ENCODE results near the gene MSN. TPM values are rescaled to one million over a fixed set of nuclear protein-coding genes. Genes with fewer than 3 reads are reported as not detected.
A peak's percentile ranks its signal among the peaks of the same experiment; 100 is the strongest.

The MSN gene
- total RNA-seq, 4 donors from 2014 or later: 40.0 to 73.8 (median 60.4) TPM

- no peaks in the 10 kb centered on the region for H3K27me3 ChIP-seq
- intact Hi-C loops (cut with DNase I; ENCODE audit: low total_unique reads) (no loop called here), in situ Hi-C loops (cut with MboI; ENCODE audit: low pct_ligation_motif_present in 1 of 4, low pct_unique_long_range_greater_than_20kb in 1 of 4, low sequenced_read_pairs in 3 of 4) (no loop called here)
- H3K27ac ChIP-seq: peak overlapping the region; percentile 56 to 74 (median 64)
- H3K4me3 ChIP-seq: no peak overlapping the region
- peaks cover 0 to 42% (median 6%) of the 10 kb centered on the region in 4 donors for H3K4me1 ChIP-seq
- H3K9me3 ChIP-seq: no peaks in the 10 kb centered on the region
- DNase-seq: no peak
- no peaks in the 10 kb centered on the region for H3K36me3 ChIP-seq
- WGBS, 2 donors (ENCODE audit: low coverage in 1 of 2): 70% methylated on average over 3 of the region's 3 CpGs; no CpG with 5 or more reads in 1 of the 2 donors
- TF ChIP-seq POLR2AphosphoS5 (IDR thresholded peaks at IDR 0.05) (no peak), POLR2A (IDR thresholded peaks at IDR 0.05) (no peak), EP300 (IDR thresholded peaks at IDR 0.05; ENCODE audit: low read depth) (no peak)
- TF ChIP-seq, protein P1, sequence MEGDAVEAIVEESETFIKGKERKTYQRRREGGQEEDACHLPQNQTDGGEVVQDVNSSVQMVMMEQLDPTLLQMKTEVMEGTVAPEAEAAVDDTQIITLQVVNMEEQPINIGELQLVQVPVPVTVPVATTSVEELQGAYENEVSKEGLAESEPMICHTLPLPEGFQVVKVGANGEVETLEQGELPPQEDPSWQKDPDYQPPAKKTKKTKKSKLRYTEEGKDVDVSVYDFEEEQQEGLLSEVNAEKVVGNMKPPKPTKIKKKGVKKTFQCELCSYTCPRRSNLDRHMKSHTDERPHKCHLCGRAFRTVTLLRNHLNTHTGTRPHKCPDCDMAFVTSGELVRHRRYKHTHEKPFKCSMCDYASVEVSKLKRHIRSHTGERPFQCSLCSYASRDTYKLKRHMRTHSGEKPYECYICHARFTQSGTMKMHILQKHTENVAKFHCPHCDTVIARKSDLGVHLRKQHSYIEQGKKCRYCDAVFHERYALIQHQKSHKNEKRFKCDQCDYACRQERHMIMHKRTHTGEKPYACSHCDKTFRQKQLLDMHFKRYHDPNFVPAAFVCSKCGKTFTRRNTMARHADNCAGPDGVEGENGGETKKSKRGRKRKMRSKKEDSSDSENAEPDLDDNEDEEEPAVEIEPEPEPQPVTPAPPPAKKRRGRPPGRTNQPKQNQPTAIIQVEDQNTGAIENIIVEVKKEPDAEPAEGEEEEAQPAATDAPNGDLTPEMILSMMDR (IDR thresholded peaks at IDR 0.05): no peak
Measured at GRCh38 chrX:65695849-65696449, 28.5 kb downstream of the MSN start.

DNA sequence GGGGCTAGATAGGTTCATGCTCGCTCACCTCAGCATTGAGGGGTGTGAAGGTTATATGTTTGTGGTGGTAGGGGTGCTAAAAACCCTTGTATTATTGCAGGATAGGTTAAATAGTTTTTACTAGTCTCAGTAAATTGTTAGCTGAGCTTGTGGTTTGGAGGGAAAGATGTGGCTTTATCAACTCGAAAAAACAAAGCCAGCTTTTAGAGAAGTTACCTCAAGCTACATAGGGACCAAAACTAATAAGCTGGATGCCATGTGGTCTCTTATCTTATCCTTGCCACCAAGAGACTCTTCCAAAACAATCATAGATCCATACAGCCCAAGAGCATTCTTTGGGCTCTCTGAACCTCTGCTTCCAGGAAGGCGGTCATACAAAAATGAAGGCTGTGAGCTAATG lies 29.2 kb downstream of the MSN start:
- no peak for DNase-seq
- Histone ChIP-seq H3K9me3 (no peaks in the 10 kb centered on the region), H3K27me3 (no peaks in the 10 kb centered on the region), H3K36me3 (no peaks in the 10 kb centered on the region), H3K4me1 (peaks cover 0 to 38% (median 5%) of the 10 kb centered on the region in 4 donors), H3K4me3 (no peak overlapping the region), H3K27ac (peak overlapping the region; percentile 56 to 74 (median 64))
- TF ChIP-seq EP300 (IDR thresholded peaks at IDR 0.05; ENCODE audit: low read depth): no peak
- TF ChIP-seq, protein P1 (IDR thresholded peaks at IDR 0.05): no peak
- TF ChIP-seq POLR2AphosphoS5 (IDR thresholded peaks at IDR 0.05): no peak
- no peak for TF ChIP-seq POLR2A (IDR thresholded peaks at IDR 0.05)
- in situ Hi-C loops (cut with MboI; ENCODE audit: low pct_ligation_motif_present in 1 of 4, low pct_unique_long_range_greater_than_20kb in 1 of 4, low sequenced_read_pairs in 3 of 4): no loop called here
- whole genome bisulfite sequencing, 2 donors (ENCODE audit: low coverage in 1 of 2): 60 to 71% methylated on average over 1 to 3 of the region's 3 CpGs
- intact Hi-C loops (cut with DNase I; ENCODE audit: low total_unique reads): no loop called here

DNA sequence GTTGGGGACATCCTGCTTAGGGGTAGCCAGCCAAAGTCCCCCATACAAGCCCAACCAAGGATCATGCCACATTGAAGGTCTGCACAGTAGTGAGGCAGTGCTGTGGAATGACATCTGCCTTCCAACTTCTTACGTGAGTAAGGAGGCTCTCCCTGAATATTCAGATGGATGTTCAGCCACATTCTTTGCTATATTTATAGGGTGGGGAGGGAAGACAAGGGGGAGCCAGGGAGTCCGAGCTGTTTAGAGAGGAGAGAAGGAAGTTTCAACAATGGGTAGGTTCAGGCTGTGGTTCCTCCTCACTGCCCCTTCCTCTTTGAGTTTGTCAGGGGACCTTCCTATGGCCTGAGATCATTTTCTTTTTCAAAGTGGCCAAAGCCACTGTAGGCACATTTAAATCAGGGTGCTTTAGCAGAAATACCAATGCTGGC lies 29.8 kb downstream of the MSN start:
- in situ Hi-C loops (cut with MboI; ENCODE audit: low pct_ligation_motif_present in 1 of 4, low pct_unique_long_range_greater_than_20kb in 1 of 4, low sequenced_read_pairs in 3 of 4): no loop called here

More for the DNA sequence above, 29.8 kb downstream of the MSN start:
- TF ChIP-seq EP300 (IDR thresholded peaks at IDR 0.05; ENCODE audit: low read depth): no peak
- TF ChIP-seq, protein P1 (IDR thresholded peaks at IDR 0.05): no peak
- no peak for TF ChIP-seq POLR2AphosphoS5 (IDR thresholded peaks at IDR 0.05)
- TF ChIP-seq POLR2A (IDR thresholded peaks at IDR 0.05): no peak
- peak overlapping the region; percentile 56 to 74 (median 64) for H3K27ac ChIP-seq
- intact Hi-C loops (cut with DNase I; ENCODE audit: low total_unique reads): no loop called here
- no peaks in the 10 kb centered on the region for H3K27me3 ChIP-seq
- H3K36me3 ChIP-seq: no peaks in the 10 kb centered on the region
- H3K4me3 ChIP-seq: no peak overlapping the region
- H3K4me1 ChIP-seq: peaks cover 0 to 36% (median 5%) of the 10 kb centered on the region in 4 donors
- no peak for DNase-seq
- WGBS, 2 donors (ENCODE audit: low coverage in 1 of 2): 40% methylated on average over 2 of the region's 2 CpGs; no CpG with 5 or more reads in 1 of the 2 donors
- no peaks in the 10 kb centered on the region for H3K9me3 ChIP-seq

All from transverse colon (tissue), 4 donors.